GM23338 (cell line): ENCODE results near the gene ODAPH. TPM values are rescaled to one million over a fixed set of nuclear protein-coding genes. Genes with fewer than 3 reads are reported as not detected.

ENCODE experiments used
- ATAC-seq: fragments of 200-7000 bp; cut with Tn5 transposase; 3 replicates; pipeline ENCODE4 v1.9.1; 2020
- DNase-seq: peaks from one replicate; pipeline ENCODE4 v3.0.0-alpha.2; 2015; ENCODE audit warnings: low spot score
- H2AFZ ChIP-seq: fragments of 200-600 bp; sonication (generic); 2 replicates; pipeline ENCODE4 v1.8.0; 2016; ENCODE audit warnings: antibody characterized with exemption, mild to moderate bottlenecking, moderate library complexity
- H3F3A ChIP-seq: fragments of 200-600 bp; sonication (generic); replicated peaks from 2 replicates; pipeline ENCODE4 v1.8.0; 2017; ENCODE audit warnings: antibody characterized with exemption, mixed run types, low read depth
- H3K27ac ChIP-seq: fragments of 200-600 bp; sonication (generic); 2 replicates; pipeline ENCODE4 v1.6.1; 2016; ENCODE audit warnings: low read depth
- H3K27me3 ChIP-seq: fragments of 200-600 bp; sonication (generic); 2 replicates; pipeline ENCODE4 v1.8.0; 2016; ENCODE audit warnings: mild to moderate bottlenecking, mixed run types, moderate library complexity; ENCODE audit not compliant: insufficient read depth
- H3K36me3 ChIP-seq: fragments of 200-600 bp; sonication (generic); 2 replicates; pipeline ENCODE4 v1.8.0; 2016; ENCODE audit warnings: mild to moderate bottlenecking; ENCODE audit not compliant: insufficient read depth
- H3K4me1 ChIP-seq: fragments of 200-600 bp; sonication (generic); 2 replicates; pipeline ENCODE4 v1.8.0; 2016; ENCODE audit warnings: mild to moderate bottlenecking, moderate library complexity; ENCODE audit not compliant: insufficient read depth
- H3K4me2 ChIP-seq: fragments of 200-600 bp; sonication (generic); 2 replicates; pipeline ENCODE4 v1.7.1; 2017; ENCODE audit warnings: mixed run types
- H3K4me3 ChIP-seq: fragments of 200-600 bp; sonication (generic); 2 replicates; pipeline ENCODE4 v1.6.1; 2016; ENCODE audit warnings: mixed run types
- H3K79me2 ChIP-seq: fragments of 200-600 bp; sonication (generic); replicated peaks from 2 replicates; pipeline ENCODE4 v1.8.0; 2017; ENCODE audit warnings: mild to moderate bottlenecking; ENCODE audit not compliant: insufficient read depth
- H3K9me2 ChIP-seq: fragments of 200-600 bp; sonication (generic); 2 replicates; pipeline ENCODE4 v1.8.0; 2017; ENCODE audit not compliant: insufficient read depth
- H4K20me1 ChIP-seq: fragments of 200-600 bp; sonication (generic); replicated peaks from 2 replicates; pipeline ENCODE4 v1.8.0; 2017; ENCODE audit warnings: mild to moderate bottlenecking; ENCODE audit not compliant: insufficient read depth
- H3K27ac Mint-ChIP-seq: 2 replicates; pipeline ENCODE4 v1.8.0; 2020; ENCODE audit warnings: inconsistent platforms, mild to moderate bottlenecking, moderate library complexity, mixed read lengths
- H3K27me3 Mint-ChIP-seq: 3 replicates; pipeline ENCODE4 v1.8.0; 2022; ENCODE audit warnings: low read depth, mild to moderate bottlenecking, moderate library complexity, mixed read lengths, inconsistent platforms; ENCODE audit not compliant: insufficient read depth, poor library complexity
- H3K36me3 Mint-ChIP-seq: 3 replicates; pipeline ENCODE4 v1.8.0; 2021; ENCODE audit warnings: low read depth, mild to moderate bottlenecking, inconsistent platforms, moderate library complexity, mixed read lengths
- H3K4me1 Mint-ChIP-seq: 3 replicates; pipeline ENCODE4 v1.8.0; 2020; ENCODE audit warnings: mild to moderate bottlenecking, inconsistent platforms, mixed read lengths
- H3K4me3 Mint-ChIP-seq: 3 replicates; pipeline ENCODE4 v1.8.0; 2021; ENCODE audit warnings: moderate library complexity, mild to moderate bottlenecking, inconsistent platforms, mixed read lengths
- H3K9me3 Mint-ChIP-seq: 3 replicates; pipeline ENCODE4 v1.8.0; 2020; ENCODE audit warnings: moderate library complexity, mild to moderate bottlenecking, inconsistent platforms, mixed read lengths
- CREB1 ChIP-seq: fragments of 250-450 bp; sonication (Bioruptor Pico); IDR thresholded peaks from 2 replicates; pipeline ENCODE4 v1.5.0; 2020; ENCODE audit warnings: low read depth, mild to moderate bottlenecking, moderate library complexity
- polyA plus RNA-seq: library from polyadenylated mRNA; unstranded; fragments of >200 nt; fragmentation: Nextera tagmentation; extraction: Ambion mirVana; gene quantifications from 2 replicates; pipeline ENCODE4 v1.2.1, GENCODE V29; 2016
- total RNA-seq: library from RNA; depleted of rRNA; stranded (reverse); fragments of >200 nt; shearing (Covaris generic); gene quantifications from 2 replicates; pipeline ENCODE4 v1.2.3, GENCODE V29; 2014
- TF ChIP-seq, protein P1 (sequence below): fragments of 250-450 bp; sonication (Bioruptor Pico); IDR thresholded peaks from 2 replicates; pipeline ENCODE4 v1.5.0; 2020; ENCODE audit warnings: mild to moderate bottlenecking, moderate library complexity
- TF ChIP-seq, protein P2 (sequence below), 2 experiments: fragments of 200-600 bp in 1 of 2; sonication (generic) in 1 of 2; conservative IDR thresholded peaks; 2 replicates each; pipeline versions ENCODE4 v1.5.1 to v1.6.1; 2016 to 2017; ENCODE audit warnings: antibody characterized with exemption in 2 of 2, low read depth in 2 of 2, mild to moderate bottlenecking in 2 of 2, moderate library complexity in 1 of 2
- TF ChIP-seq, protein P3 (sequence below): IDR thresholded peaks from one replicate; pipeline ENCODE4 v1.6.1; 2018; ENCODE audit warnings: antibody characterized with exemption; ENCODE audit not compliant: unreplicated experiment

The ODAPH gene
- total and polyA plus RNA-seq, 2 experiments from 2014 or later = not detected

DNA sequence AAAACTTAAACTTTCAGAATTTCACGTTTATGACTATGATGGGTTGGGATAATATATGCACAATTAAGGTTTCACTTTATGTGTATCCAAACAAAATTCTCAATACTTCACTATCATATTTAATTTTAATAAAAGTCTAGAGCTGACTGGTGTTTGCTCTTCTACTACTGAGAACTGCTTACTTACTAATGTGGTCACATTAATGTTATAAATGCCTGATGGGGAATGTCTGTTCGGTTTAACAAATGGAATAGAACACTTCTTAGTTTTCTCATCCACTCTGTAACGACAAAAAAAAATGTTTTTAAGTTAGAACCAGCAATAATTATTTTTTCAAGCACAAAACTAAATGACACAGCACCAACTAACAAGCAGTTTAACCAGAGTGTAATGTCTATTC is 40.2 kb downstream of the ODAPH start (continued):
- TF ChIP-seq, protein P1, sequence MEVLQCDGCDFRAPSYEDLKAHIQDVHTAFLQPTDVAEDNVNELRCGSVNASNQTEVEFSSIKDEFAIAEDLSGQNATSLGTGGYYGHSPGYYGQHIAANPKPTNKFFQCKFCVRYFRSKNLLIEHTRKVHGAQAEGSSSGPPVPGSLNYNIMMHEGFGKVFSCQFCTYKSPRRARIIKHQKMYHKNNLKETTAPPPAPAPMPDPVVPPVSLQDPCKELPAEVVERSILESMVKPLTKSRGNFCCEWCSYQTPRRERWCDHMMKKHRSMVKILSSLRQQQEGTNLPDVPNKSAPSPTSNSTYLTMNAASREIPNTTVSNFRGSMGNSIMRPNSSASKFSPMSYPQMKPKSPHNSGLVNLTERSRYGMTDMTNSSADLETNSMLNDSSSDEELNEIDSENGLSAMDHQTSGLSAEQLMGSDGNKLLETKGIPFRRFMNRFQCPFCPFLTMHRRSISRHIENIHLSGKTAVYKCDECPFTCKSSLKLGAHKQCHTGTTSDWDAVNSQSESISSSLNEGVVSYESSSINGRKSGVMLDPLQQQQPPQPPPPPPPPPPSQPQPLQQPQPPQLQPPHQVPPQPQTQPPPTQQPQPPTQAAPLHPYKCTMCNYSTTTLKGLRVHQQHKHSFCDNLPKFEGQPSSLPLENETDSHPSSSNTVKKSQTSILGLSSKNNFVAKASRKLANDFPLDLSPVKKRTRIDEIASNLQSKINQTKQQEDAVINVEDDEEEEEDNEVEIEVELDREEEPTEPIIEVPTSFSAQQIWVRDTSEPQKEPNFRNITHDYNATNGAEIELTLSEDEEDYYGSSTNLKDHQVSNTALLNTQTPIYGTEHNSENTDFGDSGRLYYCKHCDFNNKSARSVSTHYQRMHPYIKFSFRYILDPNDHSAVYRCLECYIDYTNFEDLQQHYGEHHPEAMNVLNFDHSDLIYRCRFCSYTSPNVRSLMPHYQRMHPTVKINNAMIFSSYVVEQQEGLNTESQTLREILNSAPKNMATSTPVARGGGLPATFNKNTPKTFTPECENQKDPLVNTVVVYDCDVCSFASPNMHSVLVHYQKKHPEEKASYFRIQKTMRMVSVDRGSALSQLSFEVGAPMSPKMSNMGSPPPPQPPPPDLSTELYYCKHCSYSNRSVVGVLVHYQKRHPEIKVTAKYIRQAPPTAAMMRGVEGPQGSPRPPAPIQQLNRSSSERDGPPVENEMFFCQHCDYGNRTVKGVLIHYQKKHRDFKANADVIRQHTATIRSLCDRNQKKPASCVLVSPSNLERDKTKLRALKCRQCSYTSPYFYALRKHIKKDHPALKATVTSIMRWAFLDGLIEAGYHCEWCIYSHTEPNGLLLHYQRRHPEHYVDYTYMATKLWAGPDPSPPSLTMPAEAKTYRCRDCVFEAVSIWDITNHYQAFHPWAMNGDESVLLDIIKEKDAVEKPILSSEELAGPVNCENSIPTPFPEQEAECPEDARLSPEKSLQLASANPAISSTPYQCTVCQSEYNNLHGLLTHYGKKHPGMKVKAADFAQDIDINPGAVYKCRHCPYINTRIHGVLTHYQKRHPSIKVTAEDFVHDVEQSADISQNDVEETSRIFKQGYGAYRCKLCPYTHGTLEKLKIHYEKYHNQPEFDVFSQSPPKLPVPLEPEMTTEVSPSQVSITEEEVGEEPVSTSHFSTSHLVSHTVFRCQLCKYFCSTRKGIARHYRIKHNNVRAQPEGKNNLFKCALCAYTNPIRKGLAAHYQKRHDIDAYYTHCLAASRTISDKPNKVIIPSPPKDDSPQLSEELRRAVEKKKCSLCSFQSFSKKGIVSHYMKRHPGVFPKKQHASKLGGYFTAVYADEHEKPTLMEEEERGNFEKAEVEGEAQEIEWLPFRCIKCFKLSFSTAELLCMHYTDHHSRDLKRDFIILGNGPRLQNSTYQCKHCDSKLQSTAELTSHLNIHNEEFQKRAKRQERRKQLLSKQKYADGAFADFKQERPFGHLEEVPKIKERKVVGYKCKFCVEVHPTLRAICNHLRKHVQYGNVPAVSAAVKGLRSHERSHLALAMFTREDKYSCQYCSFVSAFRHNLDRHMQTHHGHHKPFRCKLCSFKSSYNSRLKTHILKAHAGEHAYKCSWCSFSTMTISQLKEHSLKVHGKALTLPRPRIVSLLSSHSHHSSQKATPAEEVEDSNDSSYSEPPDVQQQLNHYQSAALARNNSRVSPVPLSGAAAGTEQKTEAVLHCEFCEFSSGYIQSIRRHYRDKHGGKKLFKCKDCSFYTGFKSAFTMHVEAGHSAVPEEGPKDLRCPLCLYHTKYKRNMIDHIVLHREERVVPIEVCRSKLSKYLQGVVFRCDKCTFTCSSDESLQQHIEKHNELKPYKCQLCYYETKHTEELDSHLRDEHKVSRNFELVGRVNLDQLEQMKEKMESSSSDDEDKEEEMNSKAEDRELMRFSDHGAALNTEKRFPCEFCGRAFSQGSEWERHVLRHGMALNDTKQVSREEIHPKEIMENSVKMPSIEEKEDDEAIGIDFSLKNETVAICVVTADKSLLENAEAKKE (CRISPR knock-in tag) = no peak
- TF ChIP-seq, protein P2, sequence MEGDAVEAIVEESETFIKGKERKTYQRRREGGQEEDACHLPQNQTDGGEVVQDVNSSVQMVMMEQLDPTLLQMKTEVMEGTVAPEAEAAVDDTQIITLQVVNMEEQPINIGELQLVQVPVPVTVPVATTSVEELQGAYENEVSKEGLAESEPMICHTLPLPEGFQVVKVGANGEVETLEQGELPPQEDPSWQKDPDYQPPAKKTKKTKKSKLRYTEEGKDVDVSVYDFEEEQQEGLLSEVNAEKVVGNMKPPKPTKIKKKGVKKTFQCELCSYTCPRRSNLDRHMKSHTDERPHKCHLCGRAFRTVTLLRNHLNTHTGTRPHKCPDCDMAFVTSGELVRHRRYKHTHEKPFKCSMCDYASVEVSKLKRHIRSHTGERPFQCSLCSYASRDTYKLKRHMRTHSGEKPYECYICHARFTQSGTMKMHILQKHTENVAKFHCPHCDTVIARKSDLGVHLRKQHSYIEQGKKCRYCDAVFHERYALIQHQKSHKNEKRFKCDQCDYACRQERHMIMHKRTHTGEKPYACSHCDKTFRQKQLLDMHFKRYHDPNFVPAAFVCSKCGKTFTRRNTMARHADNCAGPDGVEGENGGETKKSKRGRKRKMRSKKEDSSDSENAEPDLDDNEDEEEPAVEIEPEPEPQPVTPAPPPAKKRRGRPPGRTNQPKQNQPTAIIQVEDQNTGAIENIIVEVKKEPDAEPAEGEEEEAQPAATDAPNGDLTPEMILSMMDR (conservative IDR thresholded peaks at IDR 0.05; ENCODE audit: low read depth in 2 of 2) = no peak
- TF ChIP-seq CREB1 = no peak

DNA sequence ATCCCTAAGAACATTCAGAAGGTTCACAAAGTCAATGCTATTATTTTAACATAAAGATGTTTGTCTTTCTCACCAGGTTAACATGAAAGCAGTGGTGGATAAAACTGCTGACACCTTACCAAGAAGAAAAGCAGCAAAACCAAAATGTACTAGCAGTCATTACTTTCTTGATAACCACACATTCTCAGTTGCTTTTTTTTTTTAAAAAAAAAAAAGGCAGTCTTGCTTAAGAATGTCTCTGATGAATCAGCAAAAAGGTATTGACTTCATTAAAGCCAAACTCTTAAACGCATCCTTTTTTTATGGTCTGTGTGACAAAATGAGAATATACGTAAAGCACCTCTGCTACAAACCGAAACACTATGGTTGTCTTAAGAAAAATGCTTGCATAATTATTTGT is 42.5 kb downstream of the ODAPH start:
- TF ChIP-seq, protein P3, sequence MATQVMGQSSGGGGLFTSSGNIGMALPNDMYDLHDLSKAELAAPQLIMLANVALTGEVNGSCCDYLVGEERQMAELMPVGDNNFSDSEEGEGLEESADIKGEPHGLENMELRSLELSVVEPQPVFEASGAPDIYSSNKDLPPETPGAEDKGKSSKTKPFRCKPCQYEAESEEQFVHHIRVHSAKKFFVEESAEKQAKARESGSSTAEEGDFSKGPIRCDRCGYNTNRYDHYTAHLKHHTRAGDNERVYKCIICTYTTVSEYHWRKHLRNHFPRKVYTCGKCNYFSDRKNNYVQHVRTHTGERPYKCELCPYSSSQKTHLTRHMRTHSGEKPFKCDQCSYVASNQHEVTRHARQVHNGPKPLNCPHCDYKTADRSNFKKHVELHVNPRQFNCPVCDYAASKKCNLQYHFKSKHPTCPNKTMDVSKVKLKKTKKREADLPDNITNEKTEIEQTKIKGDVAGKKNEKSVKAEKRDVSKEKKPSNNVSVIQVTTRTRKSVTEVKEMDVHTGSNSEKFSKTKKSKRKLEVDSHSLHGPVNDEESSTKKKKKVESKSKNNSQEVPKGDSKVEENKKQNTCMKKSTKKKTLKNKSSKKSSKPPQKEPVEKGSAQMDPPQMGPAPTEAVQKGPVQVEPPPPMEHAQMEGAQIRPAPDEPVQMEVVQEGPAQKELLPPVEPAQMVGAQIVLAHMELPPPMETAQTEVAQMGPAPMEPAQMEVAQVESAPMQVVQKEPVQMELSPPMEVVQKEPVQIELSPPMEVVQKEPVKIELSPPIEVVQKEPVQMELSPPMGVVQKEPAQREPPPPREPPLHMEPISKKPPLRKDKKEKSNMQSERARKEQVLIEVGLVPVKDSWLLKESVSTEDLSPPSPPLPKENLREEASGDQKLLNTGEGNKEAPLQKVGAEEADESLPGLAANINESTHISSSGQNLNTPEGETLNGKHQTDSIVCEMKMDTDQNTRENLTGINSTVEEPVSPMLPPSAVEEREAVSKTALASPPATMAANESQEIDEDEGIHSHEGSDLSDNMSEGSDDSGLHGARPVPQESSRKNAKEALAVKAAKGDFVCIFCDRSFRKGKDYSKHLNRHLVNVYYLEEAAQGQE = no peak
- Histone ChIP-seq H3K79me2 (no peaks in the 10 kb centered on the region), H3K27me3 (no peaks in the 10 kb centered on the region), H3K4me2 (no peak overlapping the region), H3K4me3 (no peak overlapping the region), H3K9me2 (no peaks in the 10 kb centered on the region), H2AFZ (no peak overlapping the region), H4K20me1 (no peaks in the 10 kb centered on the region), H3K36me3 (no peaks in the 10 kb centered on the region), H3K4me1 (no peaks in the 10 kb centered on the region), H3K27ac (no peak overlapping the region), H3F3A (no peaks in the 10 kb centered on the region)
- ATAC-seq = no peak
- Mint-ChIP-seq H3K27ac (peak overlapping the region; percentile 79; the same call in 1 of the 2 replicates), H3K27me3 (no peaks in the 10 kb centered on the region), H3K4me3 (no peak overlapping the region), H3K9me3 (no peaks in the 10 kb centered on the region), H3K4me1 (peaks cover 2% of the 10 kb centered on the region; the same call in 2 of the 3 replicates), H3K36me3 (no peaks in the 10 kb centered on the region)
- peak; percentile 10 for DNase-seq
